Choroid plexus epithelial cell (primary cell): ENCODE measurements around the gene EXOC3L4.

Experiments used
- DNase-seq: peaks from one replicate; pipeline ENCODE4 v3.0.0-alpha.2; 2010; ENCODE audit warnings: low read depth
- H3K4me3 ChIP-seq: 2 replicates; pipeline ENCODE4 v1.5.1; 2011; ENCODE audit warnings: low read depth, mild to moderate bottlenecking, control low read depth, low read length, moderate library complexity
- CTCF ChIP-seq: conservative IDR thresholded peaks from 2 replicates; pipeline ENCODE4 v1.5.1; 2011; ENCODE audit warnings: low read depth, mild to moderate bottlenecking, control low read depth, inconsistent platforms, low read length, moderate library complexity

The EXOC3L4 gene

DNA sequence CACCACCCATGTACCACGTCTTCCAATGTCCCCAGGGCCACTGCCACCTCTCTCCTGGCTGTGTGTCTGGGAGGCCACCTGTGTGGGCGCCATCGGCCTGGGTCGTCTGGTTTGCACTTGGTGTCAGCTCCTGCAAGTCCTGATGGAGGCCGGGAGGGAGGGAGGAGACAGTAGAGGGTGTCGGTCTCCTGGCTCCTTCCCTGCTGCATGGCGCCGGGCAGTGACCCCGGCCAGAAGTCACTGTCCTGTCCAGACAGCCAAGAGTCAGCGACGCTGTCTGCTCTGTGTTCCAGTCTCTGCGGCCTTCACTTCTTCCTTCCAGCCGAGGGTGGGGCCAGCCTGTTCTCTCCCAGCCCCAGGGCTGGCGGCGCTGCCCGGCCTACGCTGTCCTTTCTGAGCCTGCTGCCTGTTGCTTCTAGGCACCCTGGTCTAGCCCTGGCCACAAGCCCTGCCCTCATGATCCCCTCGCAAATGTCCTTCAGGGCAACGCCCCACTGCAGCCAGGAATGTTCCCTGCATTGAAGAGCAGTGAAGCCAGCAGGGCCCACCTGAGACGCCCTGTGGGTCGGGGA lies 23.5 kb upstream of the EXOC3L4 start:
- DNase-seq = no peak
- TF ChIP-seq CTCF = no peak

GRCh38 chr14:103071544-103072251 lies 22.8 kb upstream of the EXOC3L4 start:
- no peak for TF ChIP-seq CTCF
- no peak overlapping the region for H3K4me3 ChIP-seq
- DNase-seq = no peak

More for the DNA sequence above, 23.5 kb upstream of the EXOC3L4 start:
- H3K4me3 ChIP-seq = no peak overlapping the region

DNA sequence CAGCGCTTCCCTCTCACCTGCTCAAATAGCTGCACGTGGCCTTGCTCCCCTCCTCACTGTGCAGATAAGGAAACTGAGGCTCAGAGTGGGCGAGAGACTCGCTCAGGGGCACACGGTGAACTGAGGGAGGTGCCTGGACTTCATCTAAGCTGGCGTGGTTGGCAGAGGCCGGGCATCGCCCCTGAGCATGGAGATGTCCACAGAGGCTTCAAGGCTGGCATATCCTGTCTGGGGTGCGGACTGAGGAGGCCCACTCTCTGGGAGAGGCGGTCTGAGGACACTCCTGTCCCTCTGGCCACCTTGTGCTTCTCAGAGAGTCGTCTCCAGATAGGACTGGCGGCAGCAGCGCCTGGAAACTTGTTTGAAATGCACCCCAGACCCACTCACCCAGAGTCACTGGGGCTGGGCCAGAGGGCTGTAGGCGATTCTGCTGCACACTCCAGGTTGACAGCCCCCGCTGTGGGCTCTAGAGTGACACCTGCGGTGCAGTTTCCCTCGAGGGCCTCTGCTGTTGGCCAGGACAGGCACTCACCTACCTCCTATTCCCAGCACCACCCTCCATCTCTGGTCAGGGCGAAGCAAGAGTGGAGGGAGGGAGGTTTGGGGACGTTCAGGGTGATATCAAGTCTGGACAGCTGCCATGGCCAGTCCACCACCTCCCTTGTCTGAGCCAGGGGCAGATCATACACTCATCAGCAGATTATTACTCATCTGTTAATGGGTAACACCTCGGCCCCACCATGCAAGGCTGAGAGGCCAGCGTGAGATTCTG lies 21.7 kb upstream of the EXOC3L4 start:
- DNase-seq = no peak
- no peak for TF ChIP-seq CTCF
- H3K4me3 ChIP-seq = no peak overlapping the region

DNA sequence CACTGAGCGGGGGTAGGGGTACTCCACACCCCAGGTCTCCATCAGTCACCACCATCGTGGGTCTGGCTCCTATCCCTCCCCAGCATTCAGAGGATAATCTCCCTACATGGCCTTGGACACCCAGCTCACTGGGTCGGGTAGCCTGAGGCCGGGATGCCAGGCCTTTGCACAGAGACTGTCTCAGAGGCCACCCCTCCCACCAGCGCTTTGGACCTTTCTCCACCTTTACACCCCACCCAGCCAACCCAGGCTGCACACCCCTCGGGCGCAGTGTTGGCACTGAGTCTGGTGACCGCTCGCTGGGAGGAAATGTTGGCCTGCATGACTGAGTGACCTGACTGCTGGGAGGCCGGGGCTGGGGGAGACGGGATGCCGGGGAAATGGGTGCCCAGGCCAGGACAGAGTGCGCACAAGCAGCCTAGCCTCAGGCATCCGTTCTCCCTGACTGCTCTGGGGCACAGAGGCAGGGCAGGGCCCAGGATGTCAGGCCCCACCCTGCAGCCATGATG lies 21.1 kb upstream of the EXOC3L4 start:
- no peak for DNase-seq
- TF ChIP-seq CTCF = no peak
- H3K4me3 ChIP-seq = no peak overlapping the region

DNA sequence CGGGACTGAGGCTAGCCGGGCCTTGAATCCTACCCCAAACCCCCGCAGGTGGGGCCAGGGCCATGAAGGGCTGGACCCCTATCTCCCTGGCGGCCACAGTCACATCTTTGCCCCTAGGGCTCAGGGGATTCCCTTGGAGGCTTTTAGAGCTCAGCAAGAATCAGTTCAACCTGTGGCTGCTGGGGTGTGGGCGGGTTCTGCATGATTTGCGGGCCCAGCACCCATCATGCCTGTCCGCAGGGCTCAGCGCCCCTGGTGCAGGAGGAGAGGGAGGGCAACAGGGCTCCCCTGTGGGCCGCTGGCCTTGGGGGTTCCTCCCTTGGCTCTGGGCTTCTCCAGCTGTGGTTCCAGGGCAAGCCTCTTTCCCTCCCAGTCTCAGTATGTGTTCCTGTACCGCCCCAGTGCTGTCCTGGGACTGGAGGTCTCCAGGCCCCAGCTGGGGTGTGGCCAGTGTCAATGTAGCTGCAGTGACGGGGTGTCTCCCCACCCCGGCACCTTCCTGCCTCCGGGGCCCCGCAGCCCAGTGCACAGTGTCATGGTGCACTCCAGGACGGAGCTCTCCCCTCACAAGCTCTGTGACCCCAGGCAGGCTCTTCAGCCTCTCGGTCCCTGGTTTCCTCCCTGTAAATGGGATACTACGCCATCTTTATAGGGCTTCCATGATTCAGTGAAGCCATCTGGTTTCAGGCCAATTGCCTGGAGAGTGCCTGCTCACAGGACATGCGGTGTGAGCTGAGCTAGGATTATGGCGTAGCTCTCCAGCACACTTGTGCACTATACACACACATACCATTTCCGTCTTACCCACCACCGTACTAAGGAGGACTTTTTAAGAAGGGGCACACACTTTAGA lies 20.4 kb upstream of the EXOC3L4 start:
- TF ChIP-seq CTCF = no peak
- no peak for DNase-seq
- H3K4me3 ChIP-seq = no peak overlapping the region

DNA sequence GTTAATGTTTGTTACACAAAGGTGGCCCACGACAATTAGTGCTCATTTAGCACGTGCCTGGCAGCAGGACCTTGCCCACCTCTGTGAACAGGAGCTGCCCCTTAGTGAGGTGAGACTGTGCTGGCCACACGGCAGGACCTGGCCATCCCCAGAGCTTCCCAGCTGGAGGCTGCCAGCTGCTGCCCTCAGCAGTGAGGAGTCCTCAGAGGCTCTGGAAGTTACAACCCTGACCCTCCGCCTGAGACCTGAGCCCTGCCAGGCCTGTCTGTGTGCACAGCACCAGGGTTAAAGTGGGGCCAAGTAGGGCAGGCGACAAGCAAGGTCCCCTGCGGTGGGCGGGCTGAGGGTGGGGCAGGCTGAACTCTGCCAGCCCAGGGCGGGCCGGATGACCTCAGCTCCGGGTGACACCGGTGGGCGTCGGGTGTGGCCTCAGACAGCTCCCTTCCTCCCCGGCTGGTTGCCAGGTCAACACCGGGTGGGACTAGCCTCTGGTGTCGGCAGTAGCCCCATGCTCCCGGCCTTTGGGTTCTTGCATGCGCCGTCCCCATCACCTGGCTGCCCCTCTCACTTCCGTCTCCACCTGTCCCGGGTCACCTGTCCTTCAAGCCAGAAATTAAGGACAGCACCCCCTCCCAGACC lies 19.7 kb upstream of the EXOC3L4 start:
- H3K4me3 ChIP-seq = no peak overlapping the region
- no peak for TF ChIP-seq CTCF
- DNase-seq = no peak
